ENCODE measurements around the gene DMBT1. TPM values are rescaled to one million over a fixed set of nuclear protein-coding genes. Genes with fewer than 3 reads are reported as not detected.

DMBT1 gene
- total RNA-seq, 4 donors from 2014 or later = 0.06 to 0.28 TPM; not detected in 2

DNA sequence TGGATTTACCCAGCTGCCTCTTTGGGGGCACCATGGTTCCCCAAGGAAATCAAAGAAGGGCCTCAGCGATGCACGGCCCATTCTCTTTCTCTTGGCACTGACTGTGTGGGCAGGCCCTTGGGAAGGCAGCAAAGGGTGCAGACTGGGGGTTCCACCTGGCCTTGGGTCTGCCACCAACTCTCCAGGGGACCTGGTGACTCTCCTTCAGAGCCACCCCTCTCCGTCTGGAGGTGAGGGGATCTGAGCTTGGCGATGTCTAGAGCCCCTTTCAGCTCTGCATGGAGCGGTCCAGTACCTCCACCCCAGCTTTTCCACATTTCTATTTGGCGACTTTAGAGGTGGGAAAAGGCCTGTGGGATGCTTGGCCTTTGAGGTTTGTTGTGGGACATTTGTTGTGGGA lies 70.0 kb downstream of the DMBT1 start:
- no peak for ATAC-seq (ENCODE audit: low FRiP score)
- DNase-seq (ENCODE audit: low spot score) = no peak
- TF ChIP-seq, protein P1, sequence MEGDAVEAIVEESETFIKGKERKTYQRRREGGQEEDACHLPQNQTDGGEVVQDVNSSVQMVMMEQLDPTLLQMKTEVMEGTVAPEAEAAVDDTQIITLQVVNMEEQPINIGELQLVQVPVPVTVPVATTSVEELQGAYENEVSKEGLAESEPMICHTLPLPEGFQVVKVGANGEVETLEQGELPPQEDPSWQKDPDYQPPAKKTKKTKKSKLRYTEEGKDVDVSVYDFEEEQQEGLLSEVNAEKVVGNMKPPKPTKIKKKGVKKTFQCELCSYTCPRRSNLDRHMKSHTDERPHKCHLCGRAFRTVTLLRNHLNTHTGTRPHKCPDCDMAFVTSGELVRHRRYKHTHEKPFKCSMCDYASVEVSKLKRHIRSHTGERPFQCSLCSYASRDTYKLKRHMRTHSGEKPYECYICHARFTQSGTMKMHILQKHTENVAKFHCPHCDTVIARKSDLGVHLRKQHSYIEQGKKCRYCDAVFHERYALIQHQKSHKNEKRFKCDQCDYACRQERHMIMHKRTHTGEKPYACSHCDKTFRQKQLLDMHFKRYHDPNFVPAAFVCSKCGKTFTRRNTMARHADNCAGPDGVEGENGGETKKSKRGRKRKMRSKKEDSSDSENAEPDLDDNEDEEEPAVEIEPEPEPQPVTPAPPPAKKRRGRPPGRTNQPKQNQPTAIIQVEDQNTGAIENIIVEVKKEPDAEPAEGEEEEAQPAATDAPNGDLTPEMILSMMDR (IDR thresholded peaks at IDR 0.05) = no peak

DNA sequence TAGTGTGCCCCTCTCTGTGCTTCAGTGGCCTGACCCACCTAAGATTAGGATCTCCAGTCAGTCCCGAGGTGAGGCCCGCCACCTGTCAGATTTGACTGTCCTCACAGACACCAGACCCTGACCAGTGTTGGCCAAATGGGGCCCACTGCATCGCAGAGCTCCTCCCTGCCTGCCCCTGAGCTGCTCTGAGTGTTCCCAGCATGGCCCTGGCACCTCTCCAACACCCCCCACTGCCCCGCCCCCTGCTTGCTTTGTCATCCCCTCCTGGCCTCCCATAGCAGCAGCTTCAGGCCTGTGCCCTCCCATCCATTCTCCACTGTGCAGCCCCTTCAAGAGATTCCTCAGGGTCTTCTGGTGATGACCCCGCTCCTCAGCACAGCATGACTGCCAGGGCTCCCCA lies 71.5 kb downstream of the DMBT1 start:
- TF ChIP-seq, protein P1 (IDR thresholded peaks at IDR 0.05) = no peak
- DNase-seq (ENCODE audit: low spot score) (no peak), ATAC-seq (ENCODE audit: low FRiP score) (no peak)

DNA sequence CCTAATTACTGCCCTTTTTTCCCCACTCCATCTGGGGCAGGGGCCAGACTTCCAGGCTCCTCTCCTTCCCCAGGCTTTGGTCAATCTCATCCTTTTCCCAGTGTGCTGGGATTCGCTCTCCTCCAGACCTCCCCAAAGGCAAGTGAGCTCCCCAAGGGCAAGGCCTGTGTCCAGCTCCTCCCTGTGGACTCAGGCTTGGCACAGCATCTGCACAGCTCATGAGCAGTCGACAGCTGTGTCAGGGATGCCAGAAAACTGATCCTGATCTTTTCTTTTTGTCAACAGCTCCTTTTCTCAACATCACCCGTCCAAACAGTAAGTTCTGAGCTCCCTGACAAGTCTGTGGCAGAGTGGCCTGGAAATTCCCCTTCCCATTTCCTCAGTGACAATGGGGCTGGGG lies 72.0 kb downstream of the DMBT1 start:
- TF ChIP-seq, protein P1 (IDR thresholded peaks at IDR 0.05) = no peak
- ATAC-seq (ENCODE audit: low FRiP score) = no peak
- DNase-seq (ENCODE audit: low spot score) = no peak

DNA sequence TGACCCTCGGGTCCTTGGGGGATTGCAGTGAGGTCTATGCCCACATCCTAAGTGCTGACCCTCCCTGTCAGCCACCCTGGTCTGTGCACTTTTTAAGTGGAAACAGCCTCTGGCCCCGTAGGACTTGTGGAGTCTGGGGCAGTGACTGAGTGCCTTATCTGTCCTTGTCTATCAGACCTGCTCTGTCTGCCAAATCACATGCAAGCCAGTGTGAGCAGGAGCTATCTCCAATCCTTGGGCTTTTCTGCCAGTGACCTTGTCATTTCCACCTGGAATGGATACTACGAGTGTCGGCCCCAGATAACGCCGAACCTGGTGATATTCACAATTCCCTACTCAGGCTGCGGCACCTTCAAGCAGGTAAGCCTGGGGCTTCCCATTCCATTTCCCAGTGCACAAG lies 76.4 kb downstream of the DMBT1 start:
- TF ChIP-seq, protein P1 (IDR thresholded peaks at IDR 0.05) = no peak
- ATAC-seq (ENCODE audit: low FRiP score) = no peak
- no peak for DNase-seq (ENCODE audit: low spot score)

DNA sequence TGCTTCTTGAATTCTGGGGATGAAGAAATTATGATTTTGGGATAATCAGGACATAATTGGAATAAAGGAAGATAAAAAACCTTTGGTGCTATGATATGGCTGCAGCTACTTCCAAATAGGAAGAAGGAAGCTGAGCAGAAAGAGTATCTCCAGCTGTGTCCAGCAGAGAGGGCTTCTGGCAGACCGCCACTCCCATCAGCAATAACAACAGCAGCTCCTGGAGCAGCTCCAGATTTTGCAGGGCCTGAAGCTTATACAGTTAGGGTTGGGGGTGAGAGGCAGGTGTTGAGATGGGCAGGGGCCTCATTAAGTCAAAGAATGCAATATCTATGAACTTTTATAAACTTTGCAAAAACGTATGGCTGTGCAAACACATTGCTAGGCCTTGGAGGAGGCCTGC lies 76.8 kb downstream of the DMBT1 start:
- TF ChIP-seq, protein P1 (IDR thresholded peaks at IDR 0.05) = no peak
- ATAC-seq (ENCODE audit: low FRiP score) = no peak
- DNase-seq (ENCODE audit: low spot score) = no peak

DNA sequence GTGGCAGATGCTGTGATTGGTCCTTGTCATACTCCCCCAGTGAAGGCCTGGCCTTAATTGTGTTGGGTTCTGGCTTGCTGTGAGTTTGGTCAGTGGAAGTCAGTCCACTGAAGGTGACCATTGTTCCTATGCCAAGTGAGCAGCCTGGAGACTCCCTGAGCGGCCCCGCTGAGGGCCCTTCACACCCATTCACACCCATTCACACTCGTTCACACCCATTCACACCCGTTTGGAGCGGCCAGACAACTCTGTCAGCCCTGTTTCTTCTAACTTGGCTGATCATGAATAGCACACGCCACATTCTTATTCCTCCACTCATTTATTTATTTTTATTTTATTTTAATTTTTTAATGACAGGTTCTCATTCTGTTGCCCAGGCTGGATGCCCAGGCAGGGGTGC lies 77.6 kb downstream of the DMBT1 start:
- DNase-seq (ENCODE audit: low spot score) (no peak), ATAC-seq (ENCODE audit: low FRiP score) (no peak)
- TF ChIP-seq, protein P1 (IDR thresholded peaks at IDR 0.05) = no peak

DNA sequence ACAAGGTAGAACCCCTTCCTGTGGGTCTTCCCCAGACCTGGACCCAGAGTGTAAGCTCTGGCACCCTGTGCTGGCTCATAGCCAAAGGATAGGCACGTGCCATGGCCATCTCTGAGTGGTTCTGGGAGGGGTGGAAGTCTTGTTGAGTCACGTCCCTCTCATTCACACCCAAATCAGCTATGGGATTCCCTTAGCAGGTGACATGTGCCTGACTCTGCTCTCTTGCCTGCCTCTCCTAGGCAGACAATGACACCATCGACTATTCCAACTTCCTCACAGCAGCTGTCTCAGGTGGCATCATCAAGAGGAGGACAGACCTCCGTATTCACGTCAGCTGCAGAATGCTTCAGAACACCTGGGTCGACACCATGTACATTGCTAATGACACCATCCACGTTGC lies 79.2 kb downstream of the DMBT1 start:
- TF ChIP-seq, protein P1 (IDR thresholded peaks at IDR 0.05) = no peak
- no peak for DNase-seq (ENCODE audit: low spot score)
- ATAC-seq (ENCODE audit: low FRiP score) = no peak

Data from omental fat pad (tissue), 4 donors.